GM21526 (cell line): ENCODE data around the gene TUBB.
"Not testable (repeated sequence)": the region's sequence is repeated elsewhere in the genome, so short reads cannot be mapped to it uniquely, and the experiment has no call there.

Experiments used
- ATAC-seq: cut with Tn5 transposase; IDR thresholded peaks from one replicate; pipeline ENCODE4 v1.9.1; 2021; ENCODE audit warnings: moderate library complexity; ENCODE audit not compliant: unreplicated experiment, low FRiP score

TUBB gene

GRCh38 chr6:30717129-30717844, 2.9 kb upstream of the TUBB start, which contains the start of gene MDC1:
TSS of gene MDC1 (minus strand) at chr6:30717281. CDS start at chr6:30715175, 2,106 bp downstream.
- peak; percentile 56 for ATAC-seq

- not testable (repeated sequence) for ATAC-seq
These were observed 2.1 kb upstream of the TUBB start for GRCh38 chr6:30717845-30718720.

- ATAC-seq, result no peak
These were observed 796 bp upstream of the TUBB start for GRCh38 chr6:30719356-30719755.

- no peak for ATAC-seq
These were observed 616 bp downstream of the TUBB start for GRCh38 chr6:30720738-30721197.

GRCh38 chr6:30721198-30722024, 1.3 kb downstream of the TUBB start:
- no peak for ATAC-seq

- not testable (repeated sequence) for ATAC-seq
These were observed 1.8 kb downstream of the TUBB start for GRCh38 chr6:30722025-30722279.

- ATAC-seq, result no peak
These were observed 2.3 kb downstream of the TUBB start for GRCh38 chr6:30722280-30723112.

GRCh38 chr6:30723159-30723842, 3.1 kb downstream of the TUBB start:
- ATAC-seq, result not testable (repeated sequence)

GRCh38 chr6:30723843-30724741, 3.9 kb downstream of the TUBB start:
- not testable (repeated sequence) for ATAC-seq

GRCh38 chr6:30724906-30725667, 4.9 kb downstream of the TUBB start:
- ATAC-seq, result no peak

GRCh38 chr6:30725713-30726505, 5.8 kb downstream of the TUBB start:
- no peak for ATAC-seq

GRCh38 chr6:30726506-30727413, 6.6 kb downstream of the TUBB start:
- ATAC-seq, result no peak

- no peak for ATAC-seq
These were observed 7.9 kb downstream of the TUBB start for GRCh38 chr6:30727920-30728553.

- no peak for ATAC-seq
These were observed 10.7 kb downstream of the TUBB start for GRCh38 chr6:30730601-30731435.
